ENCODE measurements around the gene HBA2.

- TF ChIP-seq CTCF (IDR thresholded peaks at IDR 0.05) = no peak
- no peak for TF ChIP-seq POLR2A (IDR thresholded peaks at IDR 0.05)
Observed at GRCh38 chr16:138049-138417, 34.6 kb upstream of the HBA2 start.
